Neural progenitor cell (in vitro differentiated cells): ENCODE data around the gene RTRAF.
A peak's percentile ranks its signal among the peaks of the same experiment; 100 is the strongest.

Experiments
- EZH2 ChIP-seq: fragments of 200-600 bp; sonication (generic); IDR thresholded peaks from 2 replicates; pipeline ENCODE4 v1.6.1; 2017; ENCODE audit warnings: antibody characterized with exemption, mild to moderate bottlenecking, moderate library complexity
- EZH2phosphoT487 ChIP-seq: fragments of 200-600 bp; sonication (generic); IDR thresholded peaks from 2 replicates; pipeline ENCODE4 v1.6.1; 2017; ENCODE audit warnings: antibody characterized with exemption
- TF ChIP-seq, protein P1 (sequence below): fragments of 200-600 bp; sonication (generic); IDR thresholded peaks from 2 replicates; pipeline ENCODE4 v1.5.1; 2017; ENCODE audit warnings: antibody characterized with exemption, mild to moderate bottlenecking

DNA sequence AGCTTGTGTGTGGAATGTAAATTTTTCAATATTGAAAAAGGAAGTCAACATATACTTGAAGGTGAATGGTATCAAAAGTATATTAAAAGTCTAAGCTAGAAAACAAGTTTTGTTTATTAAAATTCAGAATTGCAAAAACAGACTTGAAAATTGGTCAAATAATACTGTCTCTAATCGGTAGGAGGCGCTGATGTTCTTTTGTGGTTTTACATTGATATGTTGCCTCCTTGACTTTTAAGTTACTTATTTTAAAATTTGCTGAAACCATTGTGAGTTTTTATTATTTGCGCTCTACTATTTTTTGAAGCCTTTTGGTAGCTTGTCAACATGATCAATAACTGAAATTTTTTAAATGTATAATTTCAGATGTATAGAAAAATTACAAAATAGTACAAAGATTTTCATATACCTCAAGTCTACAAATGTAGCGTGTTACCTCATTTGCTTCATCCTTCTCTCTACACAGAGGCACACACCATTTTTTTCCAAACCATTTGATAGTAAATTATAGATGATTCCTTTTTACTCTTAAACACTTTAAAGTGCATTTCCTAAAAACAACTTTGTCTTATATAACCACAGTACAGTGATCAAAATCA is 6.9 kb downstream of the RTRAF start:
- no peak for TF ChIP-seq EZH2
- TF ChIP-seq, protein P1, sequence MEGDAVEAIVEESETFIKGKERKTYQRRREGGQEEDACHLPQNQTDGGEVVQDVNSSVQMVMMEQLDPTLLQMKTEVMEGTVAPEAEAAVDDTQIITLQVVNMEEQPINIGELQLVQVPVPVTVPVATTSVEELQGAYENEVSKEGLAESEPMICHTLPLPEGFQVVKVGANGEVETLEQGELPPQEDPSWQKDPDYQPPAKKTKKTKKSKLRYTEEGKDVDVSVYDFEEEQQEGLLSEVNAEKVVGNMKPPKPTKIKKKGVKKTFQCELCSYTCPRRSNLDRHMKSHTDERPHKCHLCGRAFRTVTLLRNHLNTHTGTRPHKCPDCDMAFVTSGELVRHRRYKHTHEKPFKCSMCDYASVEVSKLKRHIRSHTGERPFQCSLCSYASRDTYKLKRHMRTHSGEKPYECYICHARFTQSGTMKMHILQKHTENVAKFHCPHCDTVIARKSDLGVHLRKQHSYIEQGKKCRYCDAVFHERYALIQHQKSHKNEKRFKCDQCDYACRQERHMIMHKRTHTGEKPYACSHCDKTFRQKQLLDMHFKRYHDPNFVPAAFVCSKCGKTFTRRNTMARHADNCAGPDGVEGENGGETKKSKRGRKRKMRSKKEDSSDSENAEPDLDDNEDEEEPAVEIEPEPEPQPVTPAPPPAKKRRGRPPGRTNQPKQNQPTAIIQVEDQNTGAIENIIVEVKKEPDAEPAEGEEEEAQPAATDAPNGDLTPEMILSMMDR: peak; percentile 84
- TF ChIP-seq EZH2phosphoT487: no peak
